MM.1S (cell line): ENCODE data around the gene ACTN4.

ENCODE experiments used
- EZH2 ChIP-seq: fragments of 300-600 bp; sonication (generic); optimal IDR thresholded peaks from 2 replicates; pipeline ENCODE3; 2017; ENCODE audit warnings: low read depth, mild to moderate bottlenecking, antibody characterized with exemption, low read length, mixed read lengths
- EZH2phosphoT487 ChIP-seq: fragments of 300-600 bp; sonication (generic); IDR thresholded peaks from 2 replicates; pipeline ENCODE4 v1.6.1; 2018; ENCODE audit warnings: antibody characterized with exemption, low read length
- TF ChIP-seq, protein P1 (sequence below): fragments of 300-600 bp; sonication (generic); IDR thresholded peaks from 2 replicates; pipeline ENCODE4 v1.5.1; 2016; ENCODE audit warnings: antibody characterized with exemption, low read length, mixed read lengths

DNA sequence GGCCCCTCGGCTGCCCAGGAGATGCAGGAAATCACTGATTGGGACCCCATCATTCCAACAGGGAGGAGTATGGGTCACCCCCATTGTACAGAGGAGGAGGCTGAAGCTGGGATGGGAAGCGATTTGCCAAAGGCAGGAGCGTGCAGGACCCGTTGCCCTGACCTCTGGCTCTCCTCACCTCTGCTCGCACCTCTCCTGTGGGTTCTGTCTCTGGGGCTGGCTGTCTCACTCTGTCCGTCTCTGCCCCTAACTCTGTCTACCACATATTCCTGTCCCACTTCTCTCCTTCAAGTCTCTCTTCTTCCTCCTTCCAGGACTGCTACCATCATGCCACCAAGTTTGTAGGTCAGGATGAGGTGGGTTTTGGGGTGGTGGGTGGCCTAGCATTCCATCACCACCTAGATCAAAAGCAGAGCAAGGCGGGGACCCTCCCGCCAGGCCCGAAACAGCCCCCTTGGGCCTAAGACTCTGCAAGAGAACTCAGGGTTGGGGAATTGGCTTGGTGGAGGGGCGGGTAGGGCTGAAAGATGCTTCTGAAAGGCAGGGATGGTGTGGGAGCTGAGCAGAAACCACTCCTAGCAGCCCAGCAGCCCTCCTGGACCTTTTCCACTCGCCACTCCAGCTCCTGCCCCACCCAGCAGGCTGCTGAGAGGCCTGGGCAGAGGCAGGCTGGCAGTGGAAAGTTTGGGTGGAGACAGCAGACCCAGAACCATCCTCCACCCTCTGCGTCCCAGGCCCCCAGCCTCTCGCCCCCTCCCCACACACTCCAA lies 126.9 kb downstream of the ACTN4 start:
- TF ChIP-seq, protein P1, sequence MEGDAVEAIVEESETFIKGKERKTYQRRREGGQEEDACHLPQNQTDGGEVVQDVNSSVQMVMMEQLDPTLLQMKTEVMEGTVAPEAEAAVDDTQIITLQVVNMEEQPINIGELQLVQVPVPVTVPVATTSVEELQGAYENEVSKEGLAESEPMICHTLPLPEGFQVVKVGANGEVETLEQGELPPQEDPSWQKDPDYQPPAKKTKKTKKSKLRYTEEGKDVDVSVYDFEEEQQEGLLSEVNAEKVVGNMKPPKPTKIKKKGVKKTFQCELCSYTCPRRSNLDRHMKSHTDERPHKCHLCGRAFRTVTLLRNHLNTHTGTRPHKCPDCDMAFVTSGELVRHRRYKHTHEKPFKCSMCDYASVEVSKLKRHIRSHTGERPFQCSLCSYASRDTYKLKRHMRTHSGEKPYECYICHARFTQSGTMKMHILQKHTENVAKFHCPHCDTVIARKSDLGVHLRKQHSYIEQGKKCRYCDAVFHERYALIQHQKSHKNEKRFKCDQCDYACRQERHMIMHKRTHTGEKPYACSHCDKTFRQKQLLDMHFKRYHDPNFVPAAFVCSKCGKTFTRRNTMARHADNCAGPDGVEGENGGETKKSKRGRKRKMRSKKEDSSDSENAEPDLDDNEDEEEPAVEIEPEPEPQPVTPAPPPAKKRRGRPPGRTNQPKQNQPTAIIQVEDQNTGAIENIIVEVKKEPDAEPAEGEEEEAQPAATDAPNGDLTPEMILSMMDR, result no peak
- TF ChIP-seq EZH2, result no peak
- TF ChIP-seq EZH2phosphoT487, result no peak
